ENCODE measurements around the gene TOMM6. TPM values are rescaled to one million over a fixed set of nuclear protein-coding genes. Genes with fewer than 3 reads are reported as not detected.

TOMM6 gene
- total RNA-seq, 1 experiment from 2014 or later, result 292 TPM

- no peak for DNase-seq (ENCODE audit: low read depth, low spot score)
- H3K9me2 ChIP-seq (ENCODE audit: insufficient read depth), result no peaks in the 10 kb centered on the region
- H3K9me3 ChIP-seq (ENCODE audit: control insufficient read depth in 1 of 2, insufficient read depth in 1 of 2, low read depth in 1 of 2, low read length in 2 of 2), result no peaks in the 10 kb centered on the region
- BruUV-seq (replicated peaks), result no TSS peak
- no peaks in the 10 kb centered on the region for H3K79me2 ChIP-seq (ENCODE audit: insufficient read depth, low read length)
- 0 out of 4 replicates have a peak, but pooled peaks cover 0 to 2% of the 10 kb centered on the region in 2 experiments for H3K36me3 ChIP-seq (ENCODE audit: control insufficient read depth in 1 of 2, insufficient read depth in 2 of 2, low read length in 2 of 2)
- no peaks in the 10 kb centered on the region for H3K4me1 ChIP-seq (ENCODE audit: control insufficient read depth in 1 of 2, insufficient read depth in 2 of 2, low read length in 2 of 2)
- no peak overlapping the region for H3K9ac ChIP-seq (ENCODE audit: low read length)
- no peak overlapping the region for H3K27ac ChIP-seq (ENCODE audit: low read depth, low read length)
- H3K27me3 ChIP-seq (ENCODE audit: insufficient read depth, low read length), result no peaks in the 10 kb centered on the region
- intact Hi-C loops (cut with micrococcal nuclease), result loop anchor here (1.0 kb wide), 2 partner anchors 135 to 243 kb away; no protein-coding TSS in a partner anchor
- H2AFZ ChIP-seq (ENCODE audit: low read depth, low read length, poor library complexity, severe bottlenecking), result no peak overlapping the region
- RAD21 ChIA-PET (ENCODE audit: low non-redundant PET in 1 of 2, low total read pairs in 2 of 2, uncharacterized antibody in 2 of 2, unreplicated experiment in 2 of 2), result interaction anchor here in 1 of 2 experiments (0.6 to 0.7 kb wide), 2 partner anchors 413 to 424 kb away, joined by 3 to 4 read pairs; no protein-coding TSS in a partner anchor
- no peak overlapping the region for H3K4me2 ChIP-seq (ENCODE audit: low read length)
- TF ChIP-seq ELF1 (IDR thresholded peaks at IDR 0.05; ENCODE audit: borderline replicate concordance, low read depth), result no peak
- no peak for TF ChIP-seq JUND (IDR thresholded peaks at IDR 0.05)
- no peak for TF ChIP-seq CEBPB (IDR thresholded peaks at IDR 0.05; ENCODE audit: low read depth)
- no peak for TF ChIP-seq SIN3A (IDR thresholded peaks at IDR 0.05; ENCODE audit: low read depth)
- no peak for TF ChIP-seq CBX3 (IDR thresholded peaks at IDR 0.05; ENCODE audit: low read depth)
- no peak for TF ChIP-seq ZBTB33 (IDR thresholded peaks at IDR 0.05; ENCODE audit: extremely low read depth, insufficient replicate concordance, low read length)
- no peak for TF ChIP-seq ATF3 (IDR thresholded peaks at IDR 0.05)
- no peak for TF ChIP-seq ZFX (IDR thresholded peaks at IDR 0.05)
- TF ChIP-seq YY1 (IDR thresholded peaks at IDR 0.05; ENCODE audit: extremely low read depth, insufficient replicate concordance, low read depth, low read length), result no peak
- TF ChIP-seq CTCF (IDR thresholded peaks at IDR 0.05 in 2 of 3, conservative IDR thresholded peaks at IDR 0.05 in 1 of 3; ENCODE audit: borderline replicate concordance in 1 of 3, insufficient read depth in 1 of 3, low read depth in 2 of 3, low read length in 2 of 3), result peak; percentile 52 to 64 (median 59); a peak in 5 of 6 replicates
- TF ChIP-seq EZH2phosphoT487 (IDR thresholded peaks at IDR 0.05; ENCODE audit: borderline replicate concordance), result no peak
- TF ChIP-seq, protein P1, sequence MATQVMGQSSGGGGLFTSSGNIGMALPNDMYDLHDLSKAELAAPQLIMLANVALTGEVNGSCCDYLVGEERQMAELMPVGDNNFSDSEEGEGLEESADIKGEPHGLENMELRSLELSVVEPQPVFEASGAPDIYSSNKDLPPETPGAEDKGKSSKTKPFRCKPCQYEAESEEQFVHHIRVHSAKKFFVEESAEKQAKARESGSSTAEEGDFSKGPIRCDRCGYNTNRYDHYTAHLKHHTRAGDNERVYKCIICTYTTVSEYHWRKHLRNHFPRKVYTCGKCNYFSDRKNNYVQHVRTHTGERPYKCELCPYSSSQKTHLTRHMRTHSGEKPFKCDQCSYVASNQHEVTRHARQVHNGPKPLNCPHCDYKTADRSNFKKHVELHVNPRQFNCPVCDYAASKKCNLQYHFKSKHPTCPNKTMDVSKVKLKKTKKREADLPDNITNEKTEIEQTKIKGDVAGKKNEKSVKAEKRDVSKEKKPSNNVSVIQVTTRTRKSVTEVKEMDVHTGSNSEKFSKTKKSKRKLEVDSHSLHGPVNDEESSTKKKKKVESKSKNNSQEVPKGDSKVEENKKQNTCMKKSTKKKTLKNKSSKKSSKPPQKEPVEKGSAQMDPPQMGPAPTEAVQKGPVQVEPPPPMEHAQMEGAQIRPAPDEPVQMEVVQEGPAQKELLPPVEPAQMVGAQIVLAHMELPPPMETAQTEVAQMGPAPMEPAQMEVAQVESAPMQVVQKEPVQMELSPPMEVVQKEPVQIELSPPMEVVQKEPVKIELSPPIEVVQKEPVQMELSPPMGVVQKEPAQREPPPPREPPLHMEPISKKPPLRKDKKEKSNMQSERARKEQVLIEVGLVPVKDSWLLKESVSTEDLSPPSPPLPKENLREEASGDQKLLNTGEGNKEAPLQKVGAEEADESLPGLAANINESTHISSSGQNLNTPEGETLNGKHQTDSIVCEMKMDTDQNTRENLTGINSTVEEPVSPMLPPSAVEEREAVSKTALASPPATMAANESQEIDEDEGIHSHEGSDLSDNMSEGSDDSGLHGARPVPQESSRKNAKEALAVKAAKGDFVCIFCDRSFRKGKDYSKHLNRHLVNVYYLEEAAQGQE (IDR thresholded peaks at IDR 0.05; ENCODE audit: low read depth), result no peak
- TF ChIP-seq RAD21 (IDR thresholded peaks at IDR 0.05; ENCODE audit: low read depth), result peak; percentile 71
- TF ChIP-seq EZH2 (IDR thresholded peaks at IDR 0.05), result no peak
- TF ChIP-seq FOSL1 (IDR thresholded peaks at IDR 0.05; ENCODE audit: low read depth), result no peak
- H4K20me1 ChIP-seq (ENCODE audit: insufficient read depth), result no peaks in the 10 kb centered on the region
- ATAC-seq, result peak; percentile 76
- POLR2A ChIA-PET, result interaction anchor here (0.8 kb wide), 1 partner anchor 11 kb away, joined by 3 read pairs; no protein-coding TSS in a partner anchor
- H3K4me3 ChIP-seq (replicated peaks in 1 of 2; ENCODE audit: low read depth in 1 of 2, low read length in 2 of 2), result no peak overlapping the region
- CTCF ChIA-PET, result interaction anchor here (0.6 to 2.0 kb wide), 9 partner anchors 15 to 413 kb away, joined by 3 to 8 read pairs (median 5); partner anchors contain the start of gene TAF8
These were observed 13.9 kb downstream of the TOMM6 start for GRCh38 chr6:41801380-41801779.
